Measurements from ENCODE around the gene PGAM5.
"Not testable (repeated sequence)": the region's sequence is repeated elsewhere in the genome, so short reads cannot be mapped to it uniquely, and the experiment has no call there.

Gene PGAM5

GRCh38 chr12:132754160-132754932, 43.7 kb downstream of the PGAM5 start:
- no peak for DNase-seq

GRCh38 chr12:132758825-132759224, 48.2 kb downstream of the PGAM5 start:
- DNase-seq = not testable (repeated sequence)

GRCh38 chr12:132759359-132759758, 48.7 kb downstream of the PGAM5 start:
- DNase-seq = no peak

GRCh38 chr12:132761032-132761920, 50.6 kb downstream of the PGAM5 start, which contains the start of gene ANKLE2:
ANKLE2 (minus strand) TSS chr12:132761832; CDS start chr12:132761798, 34 bp downstream.
- peak; percentile 48 for DNase-seq

DNA sequence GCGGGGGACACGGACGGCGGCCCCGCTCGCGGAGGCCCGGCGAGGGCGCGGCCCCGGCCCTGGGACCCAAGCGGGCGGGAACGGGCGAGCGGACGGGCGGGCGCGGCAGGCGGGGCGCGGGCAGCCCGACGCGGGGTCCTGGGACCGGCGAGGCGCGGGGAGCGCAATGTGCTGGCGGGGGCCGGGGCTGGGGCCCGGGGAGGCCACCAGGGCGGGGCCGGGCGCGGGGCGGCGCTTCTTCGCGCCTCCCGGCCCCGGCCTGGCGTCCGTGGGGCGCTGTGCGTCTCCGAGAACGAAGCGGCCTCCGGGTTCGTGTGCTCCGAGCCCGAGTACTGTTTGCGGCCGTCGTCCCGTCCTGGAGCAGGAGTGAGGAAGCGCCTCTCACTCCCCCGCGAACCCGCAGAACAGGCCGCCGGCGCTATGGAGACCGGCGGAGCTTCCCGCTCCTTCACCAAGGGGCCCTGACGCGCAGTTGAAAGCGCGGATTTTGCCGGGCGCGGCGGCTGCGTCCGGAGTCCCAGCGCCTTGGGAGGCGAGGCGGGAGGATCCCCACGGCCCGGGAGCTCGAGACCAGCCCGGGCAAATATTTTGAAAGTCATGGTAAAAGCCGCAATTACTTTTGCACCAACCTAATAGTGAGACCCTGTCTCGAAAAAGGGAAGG, 51.4 kb downstream of the PGAM5 start:
- peak; percentile 89 for DNase-seq

- no peak for DNase-seq
These were observed 53.6 kb downstream of the PGAM5 start for GRCh38 chr12:132764231-132764630.

DNA sequence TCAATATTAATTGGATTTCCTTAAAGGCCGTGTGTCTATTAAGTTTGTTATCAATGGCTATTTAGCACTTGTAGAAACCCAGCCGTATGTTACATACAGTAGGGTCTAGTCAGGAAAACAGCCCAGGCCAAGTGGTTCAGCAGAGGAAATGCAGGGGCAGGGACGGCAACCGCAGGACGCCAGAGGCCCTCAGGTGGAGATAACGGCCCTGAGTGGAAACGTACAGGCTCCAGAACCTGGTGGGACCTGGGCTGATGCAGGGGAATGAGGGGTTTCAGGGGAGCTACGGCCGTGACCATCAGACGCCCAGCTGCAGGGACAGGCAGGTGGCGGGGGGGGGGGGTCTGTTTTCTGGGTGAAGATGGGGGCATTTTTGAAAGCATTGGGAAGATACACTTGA, 54.7 kb downstream of the PGAM5 start:
- no peak for DNase-seq

DNA sequence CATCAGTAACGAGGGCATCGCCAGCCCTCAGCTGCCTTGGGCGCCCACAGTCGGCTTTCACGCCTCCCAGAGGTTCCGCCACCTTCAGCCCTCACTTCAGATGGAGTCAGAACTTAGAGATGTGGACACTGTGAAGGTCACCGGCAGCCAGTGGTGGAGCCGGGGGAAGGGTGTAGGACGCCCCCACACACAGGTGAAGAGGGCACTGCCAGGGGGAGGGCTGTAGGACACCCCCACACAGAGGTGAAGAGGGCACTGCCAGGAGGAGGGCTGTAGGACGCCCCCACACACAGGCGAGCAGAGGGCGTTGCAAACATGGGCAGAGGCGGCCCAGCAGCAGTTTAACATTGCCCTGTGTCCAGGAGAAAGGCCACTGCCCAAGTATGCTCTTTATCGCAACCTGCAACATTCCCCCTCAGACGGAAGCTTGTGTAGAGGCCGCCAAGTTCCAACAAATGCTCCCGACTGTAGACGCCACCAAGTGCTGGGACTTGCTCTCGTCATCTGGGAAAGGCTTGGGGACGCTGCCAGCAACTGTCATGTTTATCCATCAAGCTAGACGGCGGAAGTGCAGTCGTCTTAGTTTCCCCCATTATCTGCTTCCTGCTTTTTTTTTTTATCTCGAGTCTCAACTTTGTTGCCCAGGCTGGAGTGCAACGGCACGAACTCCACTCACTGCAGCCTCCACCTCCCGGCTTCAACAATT, 55.9 kb downstream of the PGAM5 start:
- DNase-seq = no peak

- DNase-seq = no peak
These were observed 60.6 kb downstream of the PGAM5 start for GRCh38 chr12:132771126-132771838.

Data from retina (tissue), 1 donor.